ENCODE measurements around the gene ICAM2.

GRCh38 chr17:63967953-63968352 is 52.5 kb downstream of the ICAM2 start:
- no peak for TF ChIP-seq CTCF (IDR thresholded peaks at IDR 0.05)
- no peak for TF ChIP-seq POLR2A (IDR thresholded peaks at IDR 0.05)

Measured in tibial nerve (tissue), 3 donors.